MG63 (cell line): ENCODE measurements around the gene TMEM244. TPM values are rescaled to one million over a fixed set of nuclear protein-coding genes. Genes with fewer than 3 reads are reported as not detected.
"Not testable (repeated sequence)": the region's sequence is repeated elsewhere in the genome, so short reads cannot be mapped to it uniquely, and the experiment has no call there.

Experiments used
- DNase-seq: peaks from one replicate; pipeline ENCODE4 v3.0.0-alpha.2; 2020
- H3K27me3 ChIP-seq: fragments of 250-450 bp; sonication (Bioruptor Pico); 2 replicates; pipeline ENCODE4 v1.5.1; 2020; ENCODE audit warnings: mild to moderate bottlenecking, moderate library complexity
- H3K36me3 ChIP-seq: fragments of 250-450 bp; sonication (Bioruptor Pico); 2 replicates; pipeline ENCODE4 v1.5.1; 2020; ENCODE audit warnings: mild to moderate bottlenecking, moderate library complexity
- H3K4me3 ChIP-seq: fragments of 250-450 bp; sonication (Bioruptor Pico); 2 replicates; pipeline ENCODE4 v1.5.1; 2020; ENCODE audit warnings: mild to moderate bottlenecking, moderate library complexity
- H3K9me3 ChIP-seq: fragments of 250-450 bp; sonication (Bioruptor Pico); 2 replicates; pipeline ENCODE4 v1.5.1; 2020; ENCODE audit warnings: mild to moderate bottlenecking, moderate library complexity
- total RNA-seq: library from RNA; depleted of rRNA; stranded (reverse); fragments of >200 nt; shearing (Covaris generic); gene quantifications from 2 replicates; pipeline ENCODE4 v1.2.3, GENCODE V29; 2014; ENCODE audit warnings: low replicate concordance; rRNA removed

The TMEM244 gene
- not detected in 2 replicates for total RNA-seq

GRCh38 chr6:129860908-129861665 lies at the start of gene TMEM244:
TSS of gene TMEM244 (minus strand) at chr6:129861315. CDS start at chr6:129861188, 127 bp downstream.
- DNase-seq, result peak; percentile 15
- no peaks in the 10 kb centered on the region for H3K27me3 ChIP-seq
- no peak within 1 kb of the TSS for H3K4me3 ChIP-seq
- no peaks in the 10 kb centered on the region; the same call in 1 of the 2 replicates for H3K9me3 ChIP-seq
- no peaks in the 10 kb centered on the region for H3K36me3 ChIP-seq

GRCh38 chr6:129908858-129909257 lies 47.7 kb upstream of the TMEM244 start:
- Histone ChIP-seq H3K36me3 (no peaks in the 10 kb centered on the region), H3K9me3 (no peaks in the 10 kb centered on the region; the same call in 1 of the 2 replicates), H3K27me3 (no peaks in the 10 kb centered on the region), H3K4me3 (no peak overlapping the region)
- DNase-seq, result no peak

- Histone ChIP-seq H3K4me3 (no peak overlapping the region), H3K27me3 (no peaks in the 10 kb centered on the region), H3K36me3 (no peaks in the 10 kb centered on the region), H3K9me3 (no peaks in the 10 kb centered on the region; the same call in 1 of the 2 replicates)
- DNase-seq, result no peak
These were observed 47.2 kb upstream of the TMEM244 start for GRCh38 chr6:129908356-129908755.

- H3K9me3 ChIP-seq, result no peaks in the 10 kb centered on the region; the same call in 1 of the 2 replicates
- no peaks in the 10 kb centered on the region for H3K36me3 ChIP-seq
- H3K27me3 ChIP-seq, result no peaks in the 10 kb centered on the region
- no peak for DNase-seq
- no peak overlapping the region for H3K4me3 ChIP-seq
These were observed 45.5 kb upstream of the TMEM244 start for GRCh38 chr6:129906515-129907077.

- no peaks in the 10 kb centered on the region for H3K36me3 ChIP-seq
- no peaks in the 10 kb centered on the region for H3K9me3 ChIP-seq
- H3K27me3 ChIP-seq, result no peaks in the 10 kb centered on the region
- DNase-seq, result no peak
- no peak overlapping the region for H3K4me3 ChIP-seq
These were observed 42.0 kb upstream of the TMEM244 start for GRCh38 chr6:129903082-129903481.

GRCh38 chr6:129902681-129903080 lies 41.6 kb upstream of the TMEM244 start:
- no peak for DNase-seq
- Histone ChIP-seq H3K4me3 (no peak overlapping the region), H3K9me3 (no peaks in the 10 kb centered on the region), H3K27me3 (no peaks in the 10 kb centered on the region), H3K36me3 (no peaks in the 10 kb centered on the region)

GRCh38 chr6:129901910-129902309 lies 40.8 kb upstream of the TMEM244 start:
- Histone ChIP-seq H3K9me3 (no peaks in the 10 kb centered on the region), H3K4me3 (no peak overlapping the region), H3K36me3 (no peaks in the 10 kb centered on the region), H3K27me3 (no peaks in the 10 kb centered on the region)
- DNase-seq, result peak; percentile 9

- H3K27me3 ChIP-seq, result no peaks in the 10 kb centered on the region
- no peaks in the 10 kb centered on the region for H3K9me3 ChIP-seq
- H3K36me3 ChIP-seq, result no peaks in the 10 kb centered on the region
- no peak for DNase-seq
- H3K4me3 ChIP-seq, result no peak overlapping the region
These were observed 34.6 kb upstream of the TMEM244 start for GRCh38 chr6:129895692-129896091.

- no peaks in the 10 kb centered on the region for H3K27me3 ChIP-seq
- H3K4me3 ChIP-seq, result no peak overlapping the region
- no peaks in the 10 kb centered on the region for H3K36me3 ChIP-seq
- no peaks in the 10 kb centered on the region for H3K9me3 ChIP-seq
- no peak for DNase-seq
These were observed 33.8 kb upstream of the TMEM244 start for GRCh38 chr6:129894921-129895320.

GRCh38 chr6:129893640-129894039 lies 32.5 kb upstream of the TMEM244 start:
- DNase-seq, result no peak
- Histone ChIP-seq H3K4me3 (no peak overlapping the region), H3K36me3 (no peaks in the 10 kb centered on the region), H3K27me3 (no peaks in the 10 kb centered on the region), H3K9me3 (no peaks in the 10 kb centered on the region)

- DNase-seq, result no peak
- Histone ChIP-seq H3K27me3 (no peaks in the 10 kb centered on the region), H3K4me3 (no peak overlapping the region), H3K9me3 (no peaks in the 10 kb centered on the region), H3K36me3 (no peaks in the 10 kb centered on the region)
These were observed 29.6 kb upstream of the TMEM244 start for GRCh38 chr6:129890701-129891100.

- peak; percentile 8 for DNase-seq
- no peak overlapping the region for H3K4me3 ChIP-seq
- H3K9me3 ChIP-seq, result no peaks in the 10 kb centered on the region
- H3K27me3 ChIP-seq, result no peaks in the 10 kb centered on the region
- H3K36me3 ChIP-seq, result no peaks in the 10 kb centered on the region
These were observed 29.0 kb upstream of the TMEM244 start for GRCh38 chr6:129890164-129890563.

- peak; percentile 35 for DNase-seq
- no peaks in the 10 kb centered on the region for H3K9me3 ChIP-seq
- no peak overlapping the region for H3K4me3 ChIP-seq
- H3K27me3 ChIP-seq, result no peaks in the 10 kb centered on the region
- no peaks in the 10 kb centered on the region for H3K36me3 ChIP-seq
These were observed 28.5 kb upstream of the TMEM244 start for GRCh38 chr6:129889580-129889979.

GRCh38 chr6:129886401-129887155 lies 25.5 kb upstream of the TMEM244 start:
- no peak for DNase-seq

GRCh38 chr6:129884211-129884610 lies 23.1 kb upstream of the TMEM244 start:
- no peaks in the 10 kb centered on the region for H3K27me3 ChIP-seq

More at GRCh38 chr6:129886401-129887155, 25.5 kb upstream of the TMEM244 start:
- no peaks in the 10 kb centered on the region for H3K9me3 ChIP-seq
- no peak overlapping the region for H3K4me3 ChIP-seq
- H3K27me3 ChIP-seq, result no peaks in the 10 kb centered on the region
- H3K36me3 ChIP-seq, result no peaks in the 10 kb centered on the region

GRCh38 chr6:129882510-129883023 lies 21.5 kb upstream of the TMEM244 start:
- no peaks in the 10 kb centered on the region for H3K36me3 ChIP-seq
- DNase-seq, result no peak
- H3K9me3 ChIP-seq, result no peaks in the 10 kb centered on the region
- no peaks in the 10 kb centered on the region for H3K27me3 ChIP-seq
- H3K4me3 ChIP-seq, result no peak overlapping the region

More at GRCh38 chr6:129884211-129884610, 23.1 kb upstream of the TMEM244 start:
- Histone ChIP-seq H3K9me3 (no peaks in the 10 kb centered on the region), H3K4me3 (no peak overlapping the region), H3K36me3 (no peaks in the 10 kb centered on the region)
- no peak for DNase-seq

- not testable (repeated sequence) for DNase-seq, H3K27me3 ChIP-seq, H3K36me3 ChIP-seq, H3K9me3 ChIP-seq, H3K4me3 ChIP-seq
These were observed 16.8 kb upstream of the TMEM244 start for GRCh38 chr6:129877894-129878293.
